HepG2 (cell line): ENCODE measurements around the gene ASL. TPM values are rescaled to one million over a fixed set of nuclear protein-coding genes. Genes with fewer than 3 reads are reported as not detected.

ENCODE experiments used
- ATAD3A ChIP-seq: sonication (generic); formaldehyde crosslinking; IDR thresholded peaks from 2 replicates; pipeline ENCODE4 v1.4.0; 2020; ENCODE audit warnings: missing genetic modification reagents
- BATF2 ChIP-seq: sonication (generic); formaldehyde crosslinking; IDR thresholded peaks from 2 replicates; pipeline ENCODE4 v1.8.0; 2022; ENCODE audit warnings: mild to moderate bottlenecking, missing genetic modification reagents, moderate library complexity
- CREB3 ChIP-seq: sonication (generic); formaldehyde crosslinking; IDR thresholded peaks from 2 replicates; pipeline ENCODE4 v1.5.0; 2020; ENCODE audit warnings: missing genetic modification reagents
- DNMT3B ChIP-seq: conservative IDR thresholded peaks from 2 replicates; pipeline ENCODE4 v1.6.1; 2016; ENCODE audit warnings: missing biosample characterization, control low read depth
- ETV6 ChIP-seq: sonication (generic); formaldehyde crosslinking; conservative IDR thresholded peaks from 2 replicates; pipeline ENCODE4 v1.4.0; 2020; ENCODE audit warnings: missing genetic modification reagents
- FUBP1 ChIP-seq: sonication (generic); formaldehyde crosslinking; IDR thresholded peaks from 2 replicates; pipeline ENCODE4 v1.5.1; 2020; ENCODE audit warnings: missing genetic modification reagents, mild to moderate bottlenecking, borderline replicate concordance
- GLMP ChIP-seq: sonication (generic); formaldehyde crosslinking; IDR thresholded peaks from 2 replicates; pipeline ENCODE4 v1.9.0; 2021; ENCODE audit warnings: missing genetic modification reagents, mild to moderate bottlenecking, borderline replicate concordance
- HDAC1 ChIP-seq: sonication (generic); formaldehyde crosslinking; IDR thresholded peaks from 2 replicates; pipeline ENCODE4 v1.5.1; 2020; ENCODE audit warnings: mild to moderate bottlenecking, missing genetic modification reagents
- MAFK ChIP-seq, 2 experiments: IDR thresholded peaks in 1 of 2; conservative IDR thresholded peaks in 1 of 2; 2 replicates each; pipeline ENCODE4 v1.6.1; 2011; ENCODE audit warnings: improper control_type of control experiment in 2 of 2, low read length in 2 of 2
- RBFOX2 ChIP-seq: fragments of 200-400 bp; formaldehyde crosslinking; IDR thresholded peaks from 2 replicates; pipeline ENCODE4 v1.6.1; 2017; ENCODE audit warnings: low read depth, mild to moderate bottlenecking, low read length
- TAF15 ChIP-seq: fragments of 200-400 bp; formaldehyde crosslinking; IDR thresholded peaks from one replicate; pipeline ENCODE4 v1.6.1; 2018; ENCODE audit warnings: mild to moderate bottlenecking, low read depth, low read length; ENCODE audit not compliant: poor library complexity, severe bottlenecking
- TARDBP ChIP-seq: sonication (generic); formaldehyde crosslinking; IDR thresholded peaks from 2 replicates; pipeline ENCODE4 v1.8.0; 2022; ENCODE audit warnings: mild to moderate bottlenecking, missing genetic modification reagents
- TRAFD1 ChIP-seq: sonication (generic); formaldehyde crosslinking; IDR thresholded peaks from 2 replicates; pipeline ENCODE4 v1.5.1; 2020; ENCODE audit warnings: missing genetic modification reagents, mild to moderate bottlenecking, borderline replicate concordance
- ZBTB20 ChIP-seq: sonication (generic); formaldehyde crosslinking; IDR thresholded peaks from 2 replicates; pipeline ENCODE4 v1.8.1; 2023; ENCODE audit warnings: missing genetic modification reagents, low read depth, mild to moderate bottlenecking, borderline replicate concordance
- ZBTB25 ChIP-seq: IDR thresholded peaks from 2 replicates; pipeline ENCODE4 v1.6.1; 2018; ENCODE audit warnings: missing genetic modification reagents
- ZC3H4 ChIP-seq: sonication (generic); formaldehyde crosslinking; IDR thresholded peaks from 2 replicates; pipeline ENCODE4 v1.4.0; 2020; ENCODE audit warnings: missing genetic modification reagents, borderline replicate concordance
- ZFY ChIP-seq: sonication (generic); formaldehyde crosslinking; IDR thresholded peaks from 2 replicates; pipeline ENCODE4 v1.4.0; 2020; ENCODE audit warnings: missing genetic modification reagents
- ZNF17 ChIP-seq: sonication (generic); formaldehyde crosslinking; IDR thresholded peaks from 2 replicates; pipeline ENCODE4 v1.5.0; 2020; ENCODE audit warnings: mild to moderate bottlenecking, missing genetic modification reagents
- ZNF331 ChIP-seq: sonication (generic); formaldehyde crosslinking; IDR thresholded peaks from 2 replicates; pipeline ENCODE4 v1.4.0; 2020; ENCODE audit warnings: missing genetic modification reagents
- ZNF354B ChIP-seq: sonication (generic); formaldehyde crosslinking; IDR thresholded peaks from 2 replicates; pipeline ENCODE4 v1.8.0; 2022; ENCODE audit warnings: mild to moderate bottlenecking, missing genetic modification reagents
- ZNF432 ChIP-seq: sonication (generic); formaldehyde crosslinking; IDR thresholded peaks from 2 replicates; pipeline ENCODE4 v1.5.0; 2020; ENCODE audit warnings: missing genetic modification reagents, mild to moderate bottlenecking, borderline replicate concordance
- ZNF468 ChIP-seq: sonication (generic); formaldehyde crosslinking; IDR thresholded peaks from 2 replicates; pipeline ENCODE4 v1.8.0; 2022; ENCODE audit warnings: mild to moderate bottlenecking, moderate library complexity, missing genetic modification reagents
- ZNF563 ChIP-seq: sonication (generic); formaldehyde crosslinking; IDR thresholded peaks from 2 replicates; pipeline ENCODE4 v1.8.0; 2022; ENCODE audit warnings: mild to moderate bottlenecking, moderate library complexity, missing genetic modification reagents
- ZNF7 ChIP-seq: IDR thresholded peaks from 2 replicates; pipeline ENCODE4 v1.6.1; 2016; ENCODE audit warnings: missing biosample characterization, missing genetic modification reagents
- ZSCAN30 ChIP-seq: sonication (generic); formaldehyde crosslinking; IDR thresholded peaks from 2 replicates; pipeline ENCODE4 v1.5.0; 2020; ENCODE audit warnings: mild to moderate bottlenecking, missing genetic modification reagents
- polyA plus RNA-seq, 8 experiments: library from polyadenylated mRNA; depleted of rRNA in 3 of 8; stranded (reverse) in 7 of 8; unstranded in 1 of 8; fragments of >200 nt; fragmentation: Illumina TruSeq in 4 of 8; extraction: Trizol in 4 of 8; gene quantifications; 2 replicates each; pipeline versions ENCODE4 v1.2.1 to v1.2.3, GENCODE V29; 2011 to 2016; ENCODE audit warnings: low read depth in 4 of 8, missing spikeins in 1 of 8, mixed read lengths in 1 of 8; ENCODE audit not compliant: insufficient read depth in 1 of 8
- total RNA-seq, 5 experiments: library from RNA; depleted of rRNA; stranded (reverse); fragments of >200 nt; fragmentation: Illumina TruSeq; extraction: Trizol; gene quantifications; 2 replicates each; pipeline ENCODE4 v1.2.3, GENCODE V29; 2016; ENCODE audit warnings: low read depth in 1 of 5

Gene ASL
- total and polyA plus RNA-seq, 2 of the 13 experiments (the other 11 are each of a cell fraction or from before 2014, with no cell fraction given): 71.4 to 96.5 TPM

- TF ChIP-seq TRAFD1 (CRISPR knock-in tag) (no peak), ZNF432 (CRISPR knock-in tag) (no peak), MAFK (conservative IDR thresholded peaks at IDR 0.05 in 1 of 2, IDR thresholded peaks at IDR 0.05 in 1 of 2; ENCODE audit: low read length in 2 of 2) (no peak), ZNF468 (CRISPR knock-in tag) (no peak), ZNF7 (CRISPR knock-in tag) (no peak), ZNF354B (CRISPR knock-in tag) (no peak), ZBTB20 (CRISPR knock-in tag) (peak; percentile 38; the same call in 1 of the 2 replicates), ZFY (CRISPR knock-in tag) (no peak), GLMP (CRISPR knock-in tag) (no peak), TARDBP (no peak), ZNF563 (CRISPR knock-in tag) (peak; percentile 59; the same call in 1 of the 2 replicates), HDAC1 (CRISPR knock-in tag) (no peak; the same call in 1 of the 2 replicates), BATF2 (no peak), ZNF17 (CRISPR knock-in tag) (no peak), ZC3H4 (CRISPR knock-in tag) (no peak), ETV6 (CRISPR knock-in tag) (no peak), TAF15 (no peak), ATAD3A (CRISPR knock-in tag) (no peak), ZSCAN30 (CRISPR knock-in tag) (no peak), CREB3 (CRISPR knock-in tag) (no peak), FUBP1 (no peak), RBFOX2 (no peak), ZBTB25 (peak; percentile 85), DNMT3B (CRISPR knock-in tag) (peak; percentile 91), ZNF331 (CRISPR knock-in tag) (peak; percentile 59)
Measured at GRCh38 chr7:66142996-66143395, 67.4 kb downstream of the ASL start (continued).
